Activated CD8-positive, alpha-beta memory T cell treated with anti-CD3 and anti-CD28 coated beads, Interleukin-2, amount 50 U/mL, for 24 hours (primary cell): ENCODE results near the gene GPS1.

Experiments
- DNase-seq: peaks from one replicate; pipeline ENCODE4 v3.0.0-alpha.2; 2020; ENCODE audit errors: extremely low read depth

GPS1 gene

GRCh38 chr17:82014971-82015310, 36.8 kb upstream of the GPS1 start:
- DNase-seq = no peak

DNA sequence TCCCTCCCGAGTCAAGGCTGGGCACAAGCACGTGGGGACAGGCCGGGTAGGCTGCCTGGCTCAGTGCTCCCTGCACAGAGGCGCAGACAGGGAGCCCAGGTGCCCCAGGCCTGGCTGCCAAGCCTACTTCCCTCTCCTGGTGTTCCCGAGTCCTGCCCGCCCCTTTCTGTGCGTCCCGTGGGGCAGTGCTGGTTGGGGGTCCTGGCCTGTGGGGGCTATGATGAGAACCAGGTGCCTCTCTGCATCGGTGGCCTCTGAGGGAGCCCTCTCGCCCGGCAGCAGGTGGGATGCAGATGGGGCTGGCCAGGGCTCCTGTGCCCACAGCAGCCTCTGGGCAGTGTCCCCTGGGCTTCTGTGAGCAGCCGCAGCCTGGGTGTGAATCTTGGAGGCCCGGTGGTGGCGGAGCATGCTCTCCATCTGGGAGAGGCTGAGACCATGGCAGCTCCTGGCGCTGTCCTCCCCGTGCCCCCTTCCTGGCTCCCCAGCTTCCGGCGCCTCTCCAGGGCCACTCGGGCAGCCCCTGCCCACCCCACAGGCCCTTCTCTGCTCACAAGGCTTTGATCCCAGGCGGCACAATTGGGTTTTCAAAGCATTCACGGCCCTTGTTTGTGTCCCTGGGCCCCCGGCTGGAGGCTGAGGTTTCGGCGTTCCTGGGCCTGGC, 36.3 kb upstream of the GPS1 start:
- DNase-seq = no peak

GRCh38 chr17:82016061-82016874, 35.4 kb upstream of the GPS1 start:
- no peak for DNase-seq

- no peak for DNase-seq
These were observed 34.7 kb upstream of the GPS1 start for GRCh38 chr17:82016875-82017459.

DNA sequence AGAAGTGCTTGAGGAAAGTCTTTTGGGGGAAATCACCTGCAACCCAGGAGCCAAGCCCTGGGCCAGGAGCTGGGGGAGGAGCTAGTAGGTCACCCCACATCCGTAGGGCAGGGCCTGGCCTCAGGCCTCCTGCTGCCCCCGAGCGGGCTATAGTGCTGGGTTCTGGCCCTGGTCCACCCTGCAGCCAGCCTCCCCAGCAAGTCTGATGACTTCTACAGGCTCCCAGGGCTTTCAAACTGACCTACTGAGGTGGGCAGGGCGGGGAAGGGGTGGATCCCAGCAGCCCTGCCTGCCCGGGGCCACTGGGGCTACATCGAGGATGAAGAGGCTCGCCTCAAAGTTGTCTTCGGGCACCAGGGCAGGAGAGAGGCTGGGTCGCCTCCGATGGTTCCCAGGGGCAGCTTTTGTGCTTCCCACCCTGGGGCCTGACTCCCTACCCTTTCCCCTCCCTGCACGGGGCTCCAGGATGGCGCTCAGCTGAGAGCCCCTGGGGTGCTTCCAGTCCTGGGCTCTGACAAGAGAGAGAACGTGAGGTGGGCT, 34.0 kb upstream of the GPS1 start:
- no peak for DNase-seq

GRCh38 chr17:82018152-82018988, 33.3 kb upstream of the GPS1 start:
- no peak for DNase-seq

- DNase-seq = no peak
These were observed 32.6 kb upstream of the GPS1 start for GRCh38 chr17:82018989-82019689.

- no peak for DNase-seq
These were observed 31.8 kb upstream of the GPS1 start for GRCh38 chr17:82019690-82020571.

DNA sequence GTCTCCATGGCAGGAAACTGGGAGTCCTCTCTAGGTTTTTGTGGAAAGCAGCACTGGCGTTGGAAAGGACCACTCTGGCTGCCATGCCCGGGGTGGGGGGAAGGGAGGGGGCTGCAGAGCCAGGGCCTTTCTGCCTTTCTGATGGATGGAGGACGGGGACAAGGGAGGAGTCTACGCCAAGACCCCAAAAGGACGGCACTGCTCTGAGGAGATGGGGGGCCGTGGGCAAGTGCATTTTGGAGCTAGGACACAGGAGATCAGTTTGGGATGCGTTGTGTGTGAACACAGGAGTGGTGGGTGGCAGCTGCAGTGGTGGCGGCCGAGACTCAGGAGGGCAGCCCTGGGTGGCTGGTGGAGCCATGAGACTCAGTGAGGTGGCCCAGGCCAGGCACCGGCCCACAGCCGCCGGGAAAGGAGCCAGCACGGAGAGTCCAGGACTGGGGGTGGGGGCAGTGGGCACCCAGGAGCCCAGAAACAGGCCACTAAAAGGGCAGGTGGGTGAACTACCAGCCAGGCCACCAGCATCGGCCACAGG, 31.1 kb upstream of the GPS1 start:
- DNase-seq = no peak

- DNase-seq = no peak
These were observed 30.4 kb upstream of the GPS1 start for GRCh38 chr17:82021107-82021899.

DNA sequence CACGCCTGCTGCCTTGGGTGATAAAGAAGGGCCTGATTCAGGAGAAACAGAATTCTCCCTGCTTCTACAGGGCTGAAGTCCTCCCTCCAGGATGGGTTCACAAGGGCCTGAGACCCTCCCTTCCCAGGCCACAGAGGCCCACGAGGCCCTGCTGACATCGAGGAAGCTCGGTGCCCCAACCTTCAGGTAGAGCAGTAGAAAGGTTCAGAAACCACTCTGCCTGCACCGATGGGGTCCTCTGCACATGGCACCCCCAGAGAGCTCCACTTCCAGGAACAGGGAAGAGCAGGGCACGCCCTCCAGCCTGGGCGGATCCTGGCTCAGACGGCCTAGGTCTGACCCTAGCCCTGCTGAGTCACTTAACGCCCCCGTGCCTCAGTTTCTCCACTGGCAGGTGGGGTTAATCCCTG, 29.8 kb upstream of the GPS1 start:
- no peak for DNase-seq

GRCh38 chr17:82022310-82022980, 29.3 kb upstream of the GPS1 start, which contains the start of gene CENPX:
TSS of gene CENPX (minus strand) at chr17:82022878. CDS start at chr17:82022861, 17 bp downstream.
- no peak for DNase-seq

DNA sequence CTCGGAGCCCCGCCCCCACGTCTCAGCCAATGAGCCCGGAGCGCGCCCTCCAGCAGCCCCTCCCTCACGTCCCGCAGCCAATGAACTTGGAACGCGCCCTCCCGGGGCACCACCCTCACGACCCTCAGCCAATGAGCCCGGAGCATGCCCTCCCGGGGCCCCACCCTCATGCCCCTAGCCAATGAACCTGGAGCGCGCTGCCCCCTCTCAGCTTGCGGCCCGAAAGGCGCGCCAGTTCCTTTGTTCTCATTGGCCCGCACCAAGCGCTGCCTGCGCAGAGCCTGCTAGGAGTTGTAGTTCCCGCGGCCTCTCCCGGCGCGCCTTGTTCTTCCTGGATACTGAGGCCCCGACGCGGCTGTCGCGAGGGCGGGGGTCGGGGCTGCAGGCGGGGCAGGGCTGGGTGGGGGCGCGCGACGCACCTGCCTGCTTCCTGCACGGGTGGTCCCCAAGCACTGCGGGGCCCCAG, 28.7 kb upstream of the GPS1 start, which contains the start of gene LRRC45:
TSS of gene LRRC45 (plus strand) at position 325 of the 466 bp plus-strand sequence. CDS start 339 bp downstream, outside the sequence.
- DNase-seq = peak; percentile 98

DNA sequence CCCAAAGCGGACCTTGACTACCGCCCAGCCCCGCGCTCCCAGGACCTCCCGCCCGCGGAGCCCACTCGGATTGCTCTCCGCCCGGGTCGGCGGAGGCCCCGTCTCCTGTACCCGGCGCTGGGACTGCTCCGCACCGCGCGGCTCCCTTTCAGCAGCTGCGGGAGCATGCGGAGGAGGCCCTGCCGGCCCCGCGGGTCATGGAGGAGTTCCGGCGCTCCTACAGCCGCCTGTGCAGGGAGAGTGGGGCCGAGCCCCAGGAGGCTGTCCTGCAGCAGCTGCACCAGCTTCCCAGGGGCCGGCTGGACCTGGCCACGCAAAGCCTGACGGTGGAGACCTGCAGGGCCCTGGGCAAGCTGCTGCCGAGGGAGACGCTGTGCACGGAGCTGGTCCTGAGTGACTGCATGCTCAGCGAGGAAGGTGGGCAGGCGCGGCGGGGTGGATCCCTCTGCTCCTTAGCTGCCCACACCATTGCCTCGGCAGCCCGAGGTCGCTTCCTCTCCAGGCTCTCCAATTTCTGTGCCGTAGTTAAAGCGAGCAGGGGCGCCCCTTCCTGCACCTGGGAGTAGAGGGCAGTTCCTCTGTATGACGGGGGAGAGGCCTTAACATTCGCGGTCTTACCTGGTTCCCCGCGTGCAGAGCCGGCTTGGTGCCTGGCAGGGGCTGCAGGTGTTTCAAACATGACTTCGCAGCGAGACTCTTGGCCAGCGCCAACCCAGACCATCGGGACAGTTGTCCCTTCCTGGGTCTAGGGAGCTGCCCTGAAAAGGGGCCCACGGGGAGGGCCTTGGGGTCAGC, 28.1 kb upstream of the GPS1 start:
- DNase-seq = no peak

- no peak for DNase-seq
These were observed 26.8 kb upstream of the GPS1 start for GRCh38 chr17:82024859-82025258.

DNA sequence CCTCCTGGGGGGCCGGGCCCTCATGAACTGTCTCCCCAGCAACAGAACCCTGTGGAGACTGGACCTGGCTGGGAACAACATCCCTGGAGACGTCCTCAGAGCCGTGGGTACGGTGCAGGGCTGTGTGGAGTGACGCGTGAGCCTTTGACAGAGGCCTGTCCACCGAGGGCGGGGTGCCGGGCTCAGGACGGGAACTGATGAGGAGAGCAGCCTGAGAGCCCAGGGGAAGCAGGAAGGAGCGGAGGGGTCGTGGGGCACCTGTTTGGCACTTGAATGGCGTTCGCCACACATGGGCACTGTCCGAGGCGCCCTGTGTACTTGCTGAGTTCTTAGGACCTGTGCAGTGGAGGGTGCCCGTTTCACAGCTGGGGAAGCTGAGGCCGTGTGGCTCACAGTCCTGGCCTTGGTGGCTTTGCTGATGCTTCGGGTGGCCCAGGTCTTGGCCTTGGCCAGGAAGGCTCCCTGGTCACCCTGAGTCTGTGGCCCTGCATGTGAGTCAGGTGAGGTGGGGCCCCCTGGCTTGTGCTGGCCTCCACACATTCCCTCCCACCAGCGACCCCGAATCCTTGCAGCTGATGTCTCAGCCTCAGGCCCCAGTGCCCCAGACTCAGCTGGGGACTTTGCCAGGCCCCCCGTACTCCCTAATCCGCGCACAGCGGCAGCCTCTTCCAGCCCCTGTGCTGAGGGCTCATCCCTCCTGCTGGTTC, 26.1 kb upstream of the GPS1 start:
- no peak for DNase-seq

DNA sequence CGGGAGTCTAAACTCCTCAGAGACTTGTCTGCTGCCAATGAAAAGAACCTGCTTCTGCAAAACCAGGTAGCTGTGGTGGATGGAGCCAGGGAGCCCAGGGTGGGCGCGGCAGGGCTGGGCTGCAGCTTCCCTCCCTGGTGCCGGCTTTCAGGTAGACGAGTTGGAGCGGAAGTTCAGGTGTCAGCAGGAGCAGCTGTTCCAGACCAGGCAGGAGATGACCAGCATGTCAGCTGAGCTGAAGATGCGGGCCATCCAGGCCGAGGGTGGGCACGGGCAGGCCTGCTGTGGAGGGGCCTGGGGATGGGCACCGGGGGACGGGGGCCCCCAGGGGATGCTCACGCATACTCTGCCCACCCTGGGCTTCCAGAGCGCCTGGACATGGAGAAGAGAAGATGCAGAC, 23.5 kb upstream of the GPS1 start:
- DNase-seq = no peak
